Body of pancreas (tissue), 4 donors: ENCODE measurements around the gene SPTA1. TPM values are rescaled to one million over a fixed set of nuclear protein-coding genes. Genes with fewer than 3 reads are reported as not detected.

Experiments used
- ATAC-seq: fragments of 150-250 bp; one replicate; pipeline ENCODE4 v1.9.1; 2016
- DNase-seq, 4 donors: peaks; one replicate each; pipeline ENCODE4 v3.0.0-alpha.2; 2019
- H3K27ac ChIP-seq, 4 donors: fragments of 200-600 bp; sonication (generic); 1 replicate in 3 of 4; 2 replicates in 1 of 4; pipeline versions ENCODE4 v1.5.1 to v1.6.1; 2016 to 2019; ENCODE audit warnings: mild to moderate bottlenecking in 1 of 4, mixed read lengths in 1 of 4, moderate library complexity in 1 of 4
- H3K27me3 ChIP-seq, 2 donors: fragments of 200-600 bp; sonication (generic); one replicate each; pipeline ENCODE4 v1.6.0; 2016; ENCODE audit warnings: mild to moderate bottlenecking in 1 of 2
- H3K36me3 ChIP-seq, 2 donors: fragments of 200-600 bp; sonication (generic); replicated peaks in 1 of 2; 2 replicates each; pipeline ENCODE4 v1.5.1; 2016; ENCODE audit warnings: low read depth in 2 of 2; ENCODE audit not compliant: insufficient read depth in 1 of 2
- H3K4me1 ChIP-seq: fragments of 200-600 bp; sonication (generic); one replicate; pipeline ENCODE4 v1.6.0; 2016
- H3K4me3 ChIP-seq, 2 donors: fragments of 200-600 bp; sonication (generic); 1 replicate in 1 of 2; 2 replicates in 1 of 2; pipeline ENCODE4 v1.5.1; 2016 to 2019
- H3K9me3 ChIP-seq, 3 donors: fragments of 200-600 bp; sonication (generic); 1 replicate in 2 of 3; 2 replicates in 1 of 3; pipeline ENCODE4 v1.5.1; 2016
- POLR2A ChIP-seq, 3 donors: fragments of 450-650 bp; IDR thresholded peaks; one replicate each; pipeline ENCODE4 v1.6.1; 2016; ENCODE audit warnings: antibody characterized with exemption in 3 of 3, mild to moderate bottlenecking in 2 of 3
- WGBS, 2 donors: methylation state at CpG; one replicate each; pipeline ENCODE4 v1.1.5; 2017; 5-methylcytosine and 5-hydroxymethylcytosine counted together
- intact Hi-C: fragments of 100-400 bp; cut with DNase I; formaldehyde crosslinking; loops from one replicate; pipeline ENCODE4 v1.15.1; 2023
- total RNA-seq, 2 donors: library from RNA; depleted of rRNA; stranded (reverse); fragments of >200 nt; gene quantifications; one replicate each; pipeline ENCODE4 v1.1.0, GENCODE V29; 2016
- TF ChIP-seq, protein P1 (sequence below), 7 experiments: fragments of 450-650 bp in 4 of 7; fragments of 200-600 bp in 3 of 7; sonication (generic) in 3 of 7; IDR thresholded peaks; one replicate each; pipeline ENCODE4 v1.5.1; 2016 to 2019; ENCODE audit warnings: antibody characterized with exemption in 7 of 7

The SPTA1 gene
- not detected for total RNA-seq

DNA sequence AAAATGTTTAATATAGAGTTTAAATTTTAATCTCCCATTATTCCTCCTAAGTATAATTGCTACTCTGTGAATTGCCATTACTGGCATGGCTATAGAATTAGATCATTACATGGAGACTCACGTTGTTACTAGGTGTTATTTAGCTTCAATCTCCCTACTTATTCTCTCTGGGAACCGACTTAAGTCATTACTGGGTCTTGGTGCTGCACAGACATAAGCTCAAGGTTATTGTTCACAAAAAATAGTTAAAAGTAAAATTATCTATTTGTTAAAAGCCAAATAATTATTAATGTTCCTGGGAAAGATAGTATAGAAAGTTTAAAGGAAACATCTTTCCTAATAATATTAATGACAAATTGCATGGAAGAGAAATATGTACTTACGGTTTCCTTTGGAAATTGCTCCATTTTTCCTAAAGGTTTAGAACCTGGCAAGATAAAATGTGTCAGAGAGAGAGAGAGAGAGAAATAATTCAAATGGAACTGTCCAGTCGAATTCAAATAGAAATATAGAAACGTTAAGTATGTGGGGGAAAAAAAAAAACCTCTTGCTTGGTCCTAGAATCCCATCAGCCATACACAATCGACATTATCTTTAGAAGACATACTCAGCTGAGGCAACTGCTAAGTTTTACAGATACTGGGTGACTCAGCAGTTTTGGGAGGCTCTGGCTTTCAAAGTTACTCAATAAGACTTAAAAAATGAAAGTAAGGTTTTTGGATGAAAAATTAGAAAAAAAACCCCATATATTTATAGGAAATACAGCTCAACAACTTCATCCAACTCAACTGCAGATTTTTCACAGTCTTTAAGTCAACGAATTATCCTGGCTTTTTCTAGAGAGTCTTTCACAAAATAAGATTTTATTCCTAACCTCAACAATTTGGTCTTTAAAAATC, at the start of gene SPTA1:
Gene SPTA1 (minus strand): TSS at position 605 of the 899 bp plus-strand sequence. CDS start 198 bp downstream, at position 407.
- ATAC-seq, result no peak
- TF ChIP-seq POLR2A (IDR thresholded peaks at IDR 0.05), result no peak
- TF ChIP-seq, protein P1, sequence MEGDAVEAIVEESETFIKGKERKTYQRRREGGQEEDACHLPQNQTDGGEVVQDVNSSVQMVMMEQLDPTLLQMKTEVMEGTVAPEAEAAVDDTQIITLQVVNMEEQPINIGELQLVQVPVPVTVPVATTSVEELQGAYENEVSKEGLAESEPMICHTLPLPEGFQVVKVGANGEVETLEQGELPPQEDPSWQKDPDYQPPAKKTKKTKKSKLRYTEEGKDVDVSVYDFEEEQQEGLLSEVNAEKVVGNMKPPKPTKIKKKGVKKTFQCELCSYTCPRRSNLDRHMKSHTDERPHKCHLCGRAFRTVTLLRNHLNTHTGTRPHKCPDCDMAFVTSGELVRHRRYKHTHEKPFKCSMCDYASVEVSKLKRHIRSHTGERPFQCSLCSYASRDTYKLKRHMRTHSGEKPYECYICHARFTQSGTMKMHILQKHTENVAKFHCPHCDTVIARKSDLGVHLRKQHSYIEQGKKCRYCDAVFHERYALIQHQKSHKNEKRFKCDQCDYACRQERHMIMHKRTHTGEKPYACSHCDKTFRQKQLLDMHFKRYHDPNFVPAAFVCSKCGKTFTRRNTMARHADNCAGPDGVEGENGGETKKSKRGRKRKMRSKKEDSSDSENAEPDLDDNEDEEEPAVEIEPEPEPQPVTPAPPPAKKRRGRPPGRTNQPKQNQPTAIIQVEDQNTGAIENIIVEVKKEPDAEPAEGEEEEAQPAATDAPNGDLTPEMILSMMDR (IDR thresholded peaks at IDR 0.05), result no peak
- Histone ChIP-seq H3K27me3 (no peaks in the 10 kb centered on the region), H3K27ac (no peak within 1 kb of the TSS), H3K9me3 (no peaks in the 10 kb centered on the region), H3K36me3 (no peaks in the 10 kb centered on the region), H3K4me3 (no peak within 1 kb of the TSS), H3K4me1 (no peaks in the 10 kb centered on the region)
- no peak for DNase-seq
- intact Hi-C loops, result no loop called here
- WGBS, 2 donors, result 33 to 45% methylated on average over 7 of the region's 7 CpGs

DNA sequence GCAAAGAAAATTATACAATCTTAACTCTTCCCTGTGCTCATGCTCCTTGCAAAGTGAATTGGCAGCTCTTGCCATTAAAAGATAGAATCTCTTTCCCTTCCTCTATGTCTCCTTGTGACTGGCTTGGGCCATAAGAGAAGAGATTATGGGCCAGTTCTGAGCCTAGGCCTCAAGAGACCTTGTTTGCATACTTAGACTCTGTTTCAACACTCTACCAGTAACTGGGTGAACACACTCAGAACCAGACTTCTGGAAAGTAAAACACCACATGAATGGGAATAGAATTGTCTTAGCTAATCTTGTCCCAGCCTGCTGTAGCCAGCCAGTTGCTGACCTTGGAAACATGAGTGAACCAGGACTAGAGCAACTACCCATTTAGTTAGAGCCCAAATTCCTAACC, 49.3 kb upstream of the SPTA1 start:
- Histone ChIP-seq H3K4me3 (no peak overlapping the region), H3K9me3 (no peaks in the 10 kb centered on the region), H3K36me3 (no peaks in the 10 kb centered on the region), H3K27me3 (no peaks in the 10 kb centered on the region), H3K4me1 (no peaks in the 10 kb centered on the region), H3K27ac (no peak overlapping the region)
- no peak for DNase-seq
- ATAC-seq, result no peak
- intact Hi-C loops, result no loop called here
- TF ChIP-seq, protein P1 (IDR thresholded peaks at IDR 0.05), result no peak
- no peak for TF ChIP-seq POLR2A (IDR thresholded peaks at IDR 0.05)

DNA sequence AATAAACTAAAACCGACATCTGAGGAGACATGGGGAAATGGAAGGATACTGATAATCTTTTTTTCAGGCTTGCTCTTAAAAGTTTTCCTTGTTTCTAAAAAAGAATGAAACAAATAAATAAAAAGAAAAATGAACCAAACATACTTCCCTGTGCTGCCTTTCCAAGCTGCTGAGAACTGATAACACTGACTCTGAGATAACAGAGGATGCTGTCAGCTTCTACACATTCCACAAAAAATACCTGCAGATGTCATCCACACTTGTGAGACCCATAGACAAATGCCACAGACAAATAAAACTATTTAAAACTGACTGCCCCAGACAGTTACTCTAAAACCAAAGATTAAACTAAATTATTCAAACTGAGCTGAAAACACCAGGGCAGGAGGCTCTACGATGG, 46.0 kb upstream of the SPTA1 start:
- Histone ChIP-seq H3K27me3 (no peaks in the 10 kb centered on the region), H3K9me3 (no peaks in the 10 kb centered on the region), H3K4me1 (no peaks in the 10 kb centered on the region), H3K4me3 (no peak overlapping the region), H3K36me3 (no peaks in the 10 kb centered on the region), H3K27ac (no peak overlapping the region)
- WGBS, 2 donors, result 29 to 31% methylated on average over 2 of the region's 2 CpGs
- ATAC-seq (no peak), DNase-seq (no peak)
- TF ChIP-seq, protein P1 (IDR thresholded peaks at IDR 0.05), result no peak
- TF ChIP-seq POLR2A (IDR thresholded peaks at IDR 0.05), result no peak
- intact Hi-C loops, result no loop called here

DNA sequence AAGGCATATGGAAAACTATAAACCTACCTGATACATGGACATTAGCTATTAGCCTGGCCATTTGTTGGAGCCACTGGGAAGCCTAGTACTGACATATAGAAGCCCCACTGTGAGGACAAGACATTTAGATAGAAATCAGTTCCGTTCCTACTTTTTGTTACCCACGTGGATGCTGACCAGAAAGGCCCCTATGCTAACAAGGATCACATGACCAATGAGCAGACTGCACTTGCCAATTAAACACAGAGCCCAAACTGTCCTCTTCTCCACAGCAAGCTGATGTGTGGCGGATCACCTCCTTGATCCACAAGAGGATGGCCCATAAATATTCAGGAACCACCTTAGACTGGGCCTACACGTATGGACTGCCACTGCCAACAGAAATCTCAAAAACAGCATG, 45.2 kb upstream of the SPTA1 start:
- no peak overlapping the region for H3K4me3 ChIP-seq

More for the DNA sequence above, 45.2 kb upstream of the SPTA1 start:
- no peak overlapping the region for H3K27ac ChIP-seq
- ATAC-seq, result no peak
- no peak for TF ChIP-seq POLR2A (IDR thresholded peaks at IDR 0.05)
- TF ChIP-seq, protein P1 (IDR thresholded peaks at IDR 0.05), result no peak
- H3K27me3 ChIP-seq, result no peaks in the 10 kb centered on the region
- no peaks in the 10 kb centered on the region for H3K9me3 ChIP-seq
- no peaks in the 10 kb centered on the region for H3K36me3 ChIP-seq
- H3K4me1 ChIP-seq, result no peaks in the 10 kb centered on the region
- WGBS, 2 donors, result 43 to 57% methylated on average over 4 of the region's 4 CpGs
- DNase-seq, result no peak
- intact Hi-C loops, result no loop called here
